ENCODE data around the gene CAD. TPM values are rescaled to one million over a fixed set of nuclear protein-coding genes. Genes with fewer than 3 reads are reported as not detected.

The CAD gene
- total and polyA plus RNA-seq, 9 of the 15 experiments (the other 6 are each of a cell fraction or from before 2014, with no cell fraction given) = 7.5 to 126 (median 33.7) TPM

GRCh38 chr2:27185331-27186026 lies 31.7 kb upstream of the CAD start:
- Histone ChIP-seq H3K9me3 (replicated peaks; ENCODE audit: control insufficient read depth, insufficient read depth, low read depth, low read length) (no peaks in the 10 kb centered on the region), H3K9me1 (ENCODE audit: control insufficient read depth, insufficient read depth, low read length) (no peaks in the 10 kb centered on the region), H2AFZ (ENCODE audit: low read depth, low read length) (peak overlapping the region; percentile 83), H3K4me2 (ENCODE audit: insufficient read depth, low read length) (peak overlapping the region; percentile 19), H3K9ac (ENCODE audit: insufficient read depth in 1 of 2, low read depth in 2 of 2, low read length in 2 of 2) (no peak overlapping the region), H4K20me1 (replicated peaks; ENCODE audit: control insufficient read depth, insufficient read depth, low read length) (no peaks in the 10 kb centered on the region), H3K36me3 (ENCODE audit: control insufficient read depth, insufficient read depth, low read length) (no peaks in the 10 kb centered on the region), H3K27ac (ENCODE audit: extremely low read depth, low read depth, low read length) (peak overlapping the region; percentile 17; the same call in 1 of the 3 replicates), H3K79me2 (ENCODE audit: control insufficient read depth, insufficient read depth, low read length) (no peaks in the 10 kb centered on the region), H3K27me3 (ENCODE audit: control insufficient read depth in 2 of 2, insufficient read depth in 2 of 2, low read length in 2 of 2) (peaks cover 0 to 4% of the 10 kb centered on the region in 2 experiments; a peak in 1 of 5 replicates), H3K4me1 (replicated peaks in 1 of 2; ENCODE audit: control insufficient read depth in 2 of 2, insufficient read depth in 2 of 2, low read length in 2 of 2) (peaks cover 0 to 10% of the 10 kb centered on the region in 2 experiments; a peak in 3 of 5 replicates), H3K4me3 (no peak overlapping the region)
- 4% methylated on average over 6 of the region's 6 CpGs for WGBS (ENCODE audit: insufficient coverage, low coverage, missing lambda C conversion rate)
- CTCF ChIA-PET (ENCODE audit: low intra/inter-chr PET ratio) = no interaction called here
- intact Hi-C loops (cut with micrococcal nuclease) (loop anchor here (10.0 kb wide), 1 partner anchor 341 kb away; the partner anchor contains the start of gene DPYSL5), in situ Hi-C loops (cut with MboI) (no loop called here)
- ATAC-seq = peak; percentile 67
- no TSS peak for BruUV-seq (replicated peaks)
- FAIRE-seq = no peak
- POLR2A ChIA-PET = interaction anchor here (0.6 to 2.1 kb wide), 3 partner anchors 10 to 70 kb away, joined by 4 to 8 read pairs (median 4); no protein-coding TSS in a partner anchor
- peak in 2 of 4 experiments; percentile 11 to 35 for DNase-seq (ENCODE audit: extremely low read depth in 1 of 4, low spot score in 3 of 4)
- TF ChIP-seq GATAD2A (IDR thresholded peaks at IDR 0.05) (no peak), ZBTB9 (CRISPR knock-in tag; IDR thresholded peaks at IDR 0.05) (no peak), ELF1 (tag; IDR thresholded peaks at IDR 0.05) (peak; percentile 35; the same call in 1 of the 2 replicates), RBM39 (optimal IDR thresholded peaks at IDR 0.05; ENCODE audit: low read depth, low read length) (no peak), PML (IDR thresholded peaks at IDR 0.05; ENCODE audit: low read length) (no peak), ZC3H4 (CRISPR knock-in tag; IDR thresholded peaks at IDR 0.05; ENCODE audit: borderline replicate concordance) (no peak), TAF1 (IDR thresholded peaks at IDR 0.05; ENCODE audit: control insufficient read depth, extremely low read depth, insufficient read depth, low read length, severe bottlenecking) (no peak), HES1 (IDR thresholded peaks at IDR 0.05; ENCODE audit: low read depth) (no peak), SPI1 (IDR thresholded peaks at IDR 0.05; ENCODE audit: borderline replicate concordance, low read depth, low read length) (peak; percentile 85), ZBTB12 (CRISPR knock-in tag; IDR thresholded peaks at IDR 0.05) (no peak), ZMIZ1 (IDR thresholded peaks at IDR 0.05; ENCODE audit: low read depth in 2 of 2, low read length in 2 of 2) (no peak), ELK1 (CRISPR knock-in tag; IDR thresholded peaks at IDR 0.05) (no peak), SMAD3 (CRISPR knock-in tag; conservative IDR thresholded peaks at IDR 0.05) (no peak), ZNF253 (CRISPR knock-in tag; conservative IDR thresholded peaks at IDR 0.05) (no peak)
